Mesothelial cell of epicardium (in vitro differentiated cells): Measurements from ENCODE around the gene CELSR3. TPM values are rescaled to one million over a fixed set of nuclear protein-coding genes. Genes with fewer than 3 reads are reported as not detected.
A peak's percentile ranks its signal among the peaks of the same experiment; 100 is the strongest.

Source experiments
- DNase-seq, 2 experiments: peaks; one replicate each; pipeline ENCODE4 v3.0.0; 2021; ENCODE audit warnings: low spot score in 2 of 2; ENCODE audit not compliant: unreplicated experiment in 2 of 2
- H3K27ac Mint-ChIP-seq: 2 replicates; pipeline ENCODE4 v1.8.0; 2021; ENCODE audit warnings: mixed read lengths
- H3K27me3 Mint-ChIP-seq: 2 replicates; pipeline ENCODE4 v1.8.0; 2021; ENCODE audit warnings: low read depth, mixed read lengths
- H3K36me3 Mint-ChIP-seq: 2 replicates; pipeline ENCODE4 v1.8.0; 2021; ENCODE audit warnings: mixed read lengths
- H3K4me1 Mint-ChIP-seq: 2 replicates; pipeline ENCODE4 v1.8.0; 2021; ENCODE audit warnings: mixed read lengths
- H3K4me3 Mint-ChIP-seq: 2 replicates; pipeline ENCODE4 v1.8.0; 2021; ENCODE audit warnings: mild to moderate bottlenecking, moderate library complexity, mixed read lengths
- H3K9me3 Mint-ChIP-seq: 2 replicates; pipeline ENCODE4 v1.8.0; 2021; ENCODE audit warnings: mixed read lengths
- total RNA-seq: library from RNA; stranded (reverse); gene quantifications from 3 replicates; pipeline ENCODE4 v1.2.1, GENCODE V29; 2021
- TF ChIP-seq, protein P1 (sequence below): fragments of 200-600 bp; sonication (generic); IDR thresholded peaks from one replicate; pipeline ENCODE4 v1.5.0; 2021; ENCODE audit warnings: antibody characterized with exemption; ENCODE audit not compliant: unreplicated experiment

Gene CELSR3
- total RNA-seq, 1 donor from 2014 or later, result 5.0 TPM

DNA sequence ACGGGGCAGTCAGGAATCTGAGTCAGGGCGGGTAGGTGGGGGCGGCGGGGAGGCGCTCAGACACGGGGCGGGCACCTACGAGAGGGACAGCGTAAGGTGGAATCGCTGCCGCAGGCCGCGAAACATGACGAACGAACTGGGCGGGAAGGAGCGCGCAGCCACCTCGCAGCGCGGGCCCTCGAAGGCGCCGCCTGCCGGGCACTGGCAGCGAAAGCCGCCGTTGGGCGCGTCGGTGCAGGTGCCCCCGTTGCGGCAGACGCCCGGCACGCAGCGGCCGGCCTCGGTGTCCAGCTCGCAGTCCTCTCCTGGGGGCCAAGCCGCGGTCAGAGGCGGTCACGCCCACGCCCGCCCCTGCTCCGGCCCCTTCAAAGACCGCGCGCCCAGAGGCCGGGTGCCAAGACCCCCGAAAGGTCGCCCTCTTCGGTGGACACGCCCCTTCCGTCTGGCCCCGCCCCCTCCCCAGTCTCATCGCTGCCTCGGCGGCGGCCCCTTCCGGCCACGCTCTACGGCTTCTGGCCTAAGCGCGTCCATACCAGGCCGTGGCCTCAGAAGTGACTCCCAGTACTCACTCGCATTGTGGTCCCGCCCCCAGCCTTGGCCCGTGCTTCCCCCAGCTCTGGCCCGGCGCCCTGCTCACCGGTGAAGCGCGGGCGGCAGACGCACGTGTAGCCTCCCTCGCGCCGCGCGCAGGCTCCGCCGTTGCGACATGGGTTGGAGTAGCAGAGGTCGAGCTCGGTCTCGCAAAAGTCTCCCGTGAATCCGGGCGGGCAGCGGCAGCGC is 6.4 kb downstream of the CELSR3 start:
- DNase-seq, result peak; percentile 55 to 80

GRCh38 chr3:48655606-48656005 is 7.1 kb downstream of the CELSR3 start:
- Mint-ChIP-seq H3K36me3 (peaks cover 4% of the 10 kb centered on the region), H3K27me3 (peaks cover 18% of the 10 kb centered on the region), H3K27ac (no peak overlapping the region), H3K9me3 (no peaks in the 10 kb centered on the region), H3K4me1 (no peaks in the 10 kb centered on the region), H3K4me3 (peak overlapping the region; percentile 58)
- TF ChIP-seq, protein P1, sequence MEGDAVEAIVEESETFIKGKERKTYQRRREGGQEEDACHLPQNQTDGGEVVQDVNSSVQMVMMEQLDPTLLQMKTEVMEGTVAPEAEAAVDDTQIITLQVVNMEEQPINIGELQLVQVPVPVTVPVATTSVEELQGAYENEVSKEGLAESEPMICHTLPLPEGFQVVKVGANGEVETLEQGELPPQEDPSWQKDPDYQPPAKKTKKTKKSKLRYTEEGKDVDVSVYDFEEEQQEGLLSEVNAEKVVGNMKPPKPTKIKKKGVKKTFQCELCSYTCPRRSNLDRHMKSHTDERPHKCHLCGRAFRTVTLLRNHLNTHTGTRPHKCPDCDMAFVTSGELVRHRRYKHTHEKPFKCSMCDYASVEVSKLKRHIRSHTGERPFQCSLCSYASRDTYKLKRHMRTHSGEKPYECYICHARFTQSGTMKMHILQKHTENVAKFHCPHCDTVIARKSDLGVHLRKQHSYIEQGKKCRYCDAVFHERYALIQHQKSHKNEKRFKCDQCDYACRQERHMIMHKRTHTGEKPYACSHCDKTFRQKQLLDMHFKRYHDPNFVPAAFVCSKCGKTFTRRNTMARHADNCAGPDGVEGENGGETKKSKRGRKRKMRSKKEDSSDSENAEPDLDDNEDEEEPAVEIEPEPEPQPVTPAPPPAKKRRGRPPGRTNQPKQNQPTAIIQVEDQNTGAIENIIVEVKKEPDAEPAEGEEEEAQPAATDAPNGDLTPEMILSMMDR, result no peak
- no peak for DNase-seq

More for the DNA sequence above, 6.4 kb downstream of the CELSR3 start:
- TF ChIP-seq, protein P1, result peak; percentile 72
- H3K27ac Mint-ChIP-seq, result no peak overlapping the region
- H3K9me3 Mint-ChIP-seq, result no peaks in the 10 kb centered on the region
- peaks cover 18% of the 10 kb centered on the region for H3K27me3 Mint-ChIP-seq
- H3K4me1 Mint-ChIP-seq, result no peaks in the 10 kb centered on the region
- H3K4me3 Mint-ChIP-seq, result peak overlapping the region; percentile 52
- peaks cover 4% of the 10 kb centered on the region for H3K36me3 Mint-ChIP-seq

GRCh38 chr3:48655063-48655462 is 7.6 kb downstream of the CELSR3 start:
- TF ChIP-seq, protein P1, result no peak
- Mint-ChIP-seq H3K36me3 (peaks cover 4% of the 10 kb centered on the region), H3K27me3 (peaks cover 18% of the 10 kb centered on the region), H3K9me3 (no peaks in the 10 kb centered on the region), H3K27ac (no peak overlapping the region), H3K4me1 (no peaks in the 10 kb centered on the region), H3K4me3 (peak overlapping the region; percentile 58)
- DNase-seq, result no peak

DNA sequence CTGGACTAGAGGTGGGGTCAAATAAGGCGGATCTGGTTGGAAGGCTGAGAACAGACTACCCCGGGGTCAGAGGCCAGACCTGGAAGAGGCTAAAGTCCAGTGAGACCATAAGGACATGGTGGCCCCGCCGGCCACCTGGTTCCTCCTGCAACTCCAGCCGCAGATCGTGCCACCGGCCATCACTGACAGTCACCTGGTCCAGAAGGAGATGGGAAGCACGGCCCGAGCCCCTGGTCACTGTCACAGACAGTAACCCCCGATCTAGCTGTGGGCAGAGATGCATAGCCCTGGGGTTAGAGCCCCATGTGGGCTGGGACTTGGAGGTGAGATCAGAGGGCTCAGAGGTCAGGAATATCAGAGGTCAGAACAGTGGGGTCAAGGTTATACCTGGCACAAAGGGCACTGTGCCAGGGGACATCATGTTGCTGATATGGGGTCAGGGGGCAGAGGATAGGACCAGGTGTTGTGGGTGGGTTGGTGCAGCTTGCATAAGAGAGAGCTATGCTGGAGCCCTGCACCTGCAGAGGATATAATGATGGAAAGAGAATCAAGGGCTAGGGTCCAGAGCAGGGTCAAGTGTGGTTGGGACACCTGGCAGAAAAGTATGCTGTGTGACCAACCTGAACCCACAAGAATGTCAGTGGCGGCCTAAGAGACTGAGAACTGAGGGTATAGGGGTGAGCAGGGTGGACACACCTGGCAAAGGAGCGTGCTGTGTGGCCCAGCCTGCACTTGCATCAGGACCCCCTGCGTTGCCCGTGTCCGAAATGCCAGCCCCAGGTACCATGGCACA is 9.6 kb downstream of the CELSR3 start:
- Mint-ChIP-seq H3K9me3 (no peaks in the 10 kb centered on the region), H3K27ac (no peak overlapping the region)

GRCh38 chr3:48651771-48652170 is 10.9 kb downstream of the CELSR3 start:
- DNase-seq, result no peak
- Mint-ChIP-seq H3K27ac (no peak overlapping the region), H3K27me3 (peaks cover 14% of the 10 kb centered on the region), H3K36me3 (no peaks in the 10 kb centered on the region), H3K4me3 (no peak overlapping the region), H3K4me1 (no peaks in the 10 kb centered on the region), H3K9me3 (no peaks in the 10 kb centered on the region)
- TF ChIP-seq, protein P1, result no peak

More for the DNA sequence above, 9.6 kb downstream of the CELSR3 start:
- TF ChIP-seq, protein P1, result no peak
- no peaks in the 10 kb centered on the region for H3K36me3 Mint-ChIP-seq
- no peak for DNase-seq
- H3K27me3 Mint-ChIP-seq, result peaks cover 18% of the 10 kb centered on the region
- H3K4me3 Mint-ChIP-seq, result no peak overlapping the region
- H3K4me1 Mint-ChIP-seq, result no peaks in the 10 kb centered on the region
